Effector memory CD8-positive, alpha-beta T cell (primary cell): ENCODE measurements around the gene ZDHHC11B.
"Not testable (repeated sequence)": the region's sequence is repeated elsewhere in the genome, so short reads cannot be mapped to it uniquely, and the experiment has no call there.

Experiments used
- ATAC-seq: fragments of 150-1000 bp; cut with Tn5 transposase; replicated peaks from 2 replicates; pipeline ENCODE4 v1.10.0; 2021; ENCODE audit warnings: mild to moderate bottlenecking, moderate library complexity
- DNase-seq, 3 experiments: peaks; one replicate each; pipeline ENCODE4 v3.0.0; 2021
- H3K27ac Mint-ChIP-seq, 2 donors: one replicate each; pipeline ENCODE4 v1.8.0; 2022; ENCODE audit warnings: mild to moderate bottlenecking in 2 of 2, mixed read lengths in 2 of 2, moderate library complexity in 2 of 2
- H3K27me3 Mint-ChIP-seq, 2 donors: one replicate each; pipeline ENCODE4 v1.8.0; 2022; ENCODE audit warnings: mixed read lengths in 2 of 2
- H3K36me3 Mint-ChIP-seq: one replicate; pipeline ENCODE4 v1.8.0; 2022; ENCODE audit warnings: mild to moderate bottlenecking, moderate library complexity, mixed read lengths; ENCODE audit not compliant: insufficient read depth
- H3K4me1 Mint-ChIP-seq, 2 donors: one replicate each; pipeline ENCODE4 v1.8.0; 2022; ENCODE audit warnings: low read depth in 2 of 2, mixed read lengths in 2 of 2
- H3K4me3 Mint-ChIP-seq, 2 donors: one replicate each; pipeline ENCODE4 v1.8.0; 2022; ENCODE audit warnings: mild to moderate bottlenecking in 2 of 2, mixed read lengths in 2 of 2, moderate library complexity in 2 of 2
- H3K9me3 Mint-ChIP-seq, 2 donors: one replicate each; pipeline ENCODE4 v1.8.0; 2022; ENCODE audit warnings: mixed read lengths in 2 of 2

ZDHHC11B gene

GRCh38 chr5:759781-760362, 24.7 kb downstream of the ZDHHC11B start:
- ATAC-seq (no peak), DNase-seq (no peak)
- Mint-ChIP-seq H3K27ac (peak overlapping the region; percentile 41 to 93), H3K4me1 (peaks cover 19 to 33% of the 10 kb centered on the region in 2 donors), H3K4me3 (peak overlapping the region; percentile 75 to 83), H3K9me3 (no peaks in the 10 kb centered on the region), H3K27me3 (peaks cover 23 to 30% of the 10 kb centered on the region in 2 donors), H3K36me3 (peaks cover 43% of the 10 kb centered on the region)

- Mint-ChIP-seq H3K27me3 (peaks cover 26 to 30% of the 10 kb centered on the region in 2 donors), H3K27ac (peak overlapping the region; percentile 93 to 98), H3K4me3 (peak overlapping the region; percentile 75 to 83), H3K9me3 (no peaks in the 10 kb centered on the region), H3K4me1 (peaks cover 22 to 35% of the 10 kb centered on the region in 2 donors), H3K36me3 (peaks cover 43% of the 10 kb centered on the region)
- DNase-seq = peak; percentile 47 to 75 (median 73)
- peak; percentile 87 for ATAC-seq
These were observed 25.3 kb downstream of the ZDHHC11B start for GRCh38 chr5:759111-759751.

GRCh38 chr5:758698-759053, 25.9 kb downstream of the ZDHHC11B start:
- Mint-ChIP-seq H3K4me1 (peaks cover 24 to 35% of the 10 kb centered on the region in 2 donors), H3K9me3 (no peaks in the 10 kb centered on the region), H3K27ac (peak overlapping the region; percentile 93 to 98), H3K27me3 (peaks cover 30% of the 10 kb centered on the region in 2 donors), H3K4me3 (peak overlapping the region; percentile 75 to 83), H3K36me3 (peaks cover 43% of the 10 kb centered on the region)
- no peak for ATAC-seq
- DNase-seq = peak in 1 of 3 experiments; percentile 10

- H3K36me3 Mint-ChIP-seq = peaks cover 43% of the 10 kb centered on the region
- H3K4me1 Mint-ChIP-seq = peaks cover 24 to 35% of the 10 kb centered on the region in 2 donors
- peaks cover 30% of the 10 kb centered on the region in 2 donors for H3K27me3 Mint-ChIP-seq
- no peaks in the 10 kb centered on the region for H3K9me3 Mint-ChIP-seq
- DNase-seq = peak in 2 of 3 experiments; percentile 41 to 50
- ATAC-seq = peak; percentile 35
- H3K27ac Mint-ChIP-seq = peak overlapping the region; percentile 93 to 98
- peak overlapping the region; percentile 75 to 83 for H3K4me3 Mint-ChIP-seq
These were observed 26.4 kb downstream of the ZDHHC11B start for GRCh38 chr5:757931-758697.

- peaks cover 43% of the 10 kb centered on the region for H3K36me3 Mint-ChIP-seq
- peaks cover 30% of the 10 kb centered on the region in 2 donors for H3K27me3 Mint-ChIP-seq
- H3K27ac Mint-ChIP-seq = peak overlapping the region in 1 of 2 donors; percentile 98
- no peak for ATAC-seq
- H3K9me3 Mint-ChIP-seq = no peaks in the 10 kb centered on the region
- peak overlapping the region; percentile 45 to 83 for H3K4me3 Mint-ChIP-seq
- DNase-seq = peak in 1 of 3 experiments; percentile 13
- H3K4me1 Mint-ChIP-seq = peaks cover 24 to 35% of the 10 kb centered on the region in 2 donors
These were observed 27.1 kb downstream of the ZDHHC11B start for GRCh38 chr5:757346-757930.

GRCh38 chr5:756865-757345, 27.6 kb downstream of the ZDHHC11B start:
- Mint-ChIP-seq H3K4me3 (peak overlapping the region in 1 of 2 donors; percentile 83), H3K27me3 (peaks cover 30% of the 10 kb centered on the region in 2 donors), H3K36me3 (peaks cover 43% of the 10 kb centered on the region), H3K4me1 (peaks cover 24 to 35% of the 10 kb centered on the region in 2 donors), H3K9me3 (no peaks in the 10 kb centered on the region), H3K27ac (peak overlapping the region in 1 of 2 donors; percentile 98)
- DNase-seq (no peak), ATAC-seq (peak; percentile 18)

GRCh38 chr5:756171-756570, 28.4 kb downstream of the ZDHHC11B start:
- ATAC-seq (no peak), DNase-seq (no peak)
- Mint-ChIP-seq H3K4me1 (peaks cover 24 to 34% of the 10 kb centered on the region in 2 donors), H3K9me3 (no peaks in the 10 kb centered on the region), H3K27ac (peak overlapping the region in 1 of 2 donors; percentile 98), H3K36me3 (peaks cover 39% of the 10 kb centered on the region), H3K4me3 (no peak overlapping the region), H3K27me3 (peaks cover 30% of the 10 kb centered on the region in 2 donors)

GRCh38 chr5:754143-754632, 30.3 kb downstream of the ZDHHC11B start:
- DNase-seq, ATAC-seq, H3K27ac Mint-ChIP-seq, H3K9me3 Mint-ChIP-seq, H3K4me3 Mint-ChIP-seq: not testable (repeated sequence)
- peaks cover 27% of the 10 kb centered on the region for H3K36me3 Mint-ChIP-seq
- peaks cover 20 to 30% of the 10 kb centered on the region in 2 donors for H3K4me1 Mint-ChIP-seq
- H3K27me3 Mint-ChIP-seq = peaks cover 24 to 28% of the 10 kb centered on the region in 2 donors

- ATAC-seq, H3K4me3 Mint-ChIP-seq, DNase-seq, H3K27ac Mint-ChIP-seq, H3K9me3 Mint-ChIP-seq: not testable (repeated sequence)
- H3K4me1 Mint-ChIP-seq = peaks cover 15 to 25% of the 10 kb centered on the region in 2 donors
- H3K27me3 Mint-ChIP-seq = peaks cover 20 to 23% of the 10 kb centered on the region in 2 donors
- peaks cover 23% of the 10 kb centered on the region for H3K36me3 Mint-ChIP-seq
These were observed 30.9 kb downstream of the ZDHHC11B start for GRCh38 chr5:753567-754142.

- not testable (repeated sequence) for H3K27ac Mint-ChIP-seq, H3K4me3 Mint-ChIP-seq, H3K9me3 Mint-ChIP-seq, DNase-seq, ATAC-seq
- Mint-ChIP-seq H3K36me3 (peaks cover 17% of the 10 kb centered on the region), H3K27me3 (peaks cover 17 to 21% of the 10 kb centered on the region in 2 donors), H3K4me1 (peaks cover 7 to 16% of the 10 kb centered on the region in 2 donors)
These were observed 31.9 kb downstream of the ZDHHC11B start for GRCh38 chr5:752532-753115.

- ATAC-seq, DNase-seq, H3K9me3 Mint-ChIP-seq, H3K4me3 Mint-ChIP-seq, H3K27ac Mint-ChIP-seq: not testable (repeated sequence)
- Mint-ChIP-seq H3K36me3 (peaks cover 11% of the 10 kb centered on the region), H3K4me1 (peaks cover 5 to 11% of the 10 kb centered on the region in 2 donors), H3K27me3 (peaks cover 10 to 15% of the 10 kb centered on the region in 2 donors)
These were observed 32.5 kb downstream of the ZDHHC11B start for GRCh38 chr5:751992-752391.

GRCh38 chr5:751496-751895, 33.0 kb downstream of the ZDHHC11B start:
- Mint-ChIP-seq H3K27me3 (peaks cover 5 to 12% of the 10 kb centered on the region in 2 donors), H3K36me3 (peaks cover 6% of the 10 kb centered on the region), H3K4me3 (no peak overlapping the region), H3K4me1 (peaks cover 5 to 7% of the 10 kb centered on the region in 2 donors), H3K9me3 (no peaks in the 10 kb centered on the region), H3K27ac (no peak overlapping the region)
- DNase-seq (no peak), ATAC-seq (no peak)
